ENCODE results near the gene CHL1. TPM values are rescaled to one million over a fixed set of nuclear protein-coding genes. Genes with fewer than 3 reads are reported as not detected.

CHL1 gene
- total RNA-seq, 2 donors from 2014 or later: 6.1 to 10.5 TPM

DNA sequence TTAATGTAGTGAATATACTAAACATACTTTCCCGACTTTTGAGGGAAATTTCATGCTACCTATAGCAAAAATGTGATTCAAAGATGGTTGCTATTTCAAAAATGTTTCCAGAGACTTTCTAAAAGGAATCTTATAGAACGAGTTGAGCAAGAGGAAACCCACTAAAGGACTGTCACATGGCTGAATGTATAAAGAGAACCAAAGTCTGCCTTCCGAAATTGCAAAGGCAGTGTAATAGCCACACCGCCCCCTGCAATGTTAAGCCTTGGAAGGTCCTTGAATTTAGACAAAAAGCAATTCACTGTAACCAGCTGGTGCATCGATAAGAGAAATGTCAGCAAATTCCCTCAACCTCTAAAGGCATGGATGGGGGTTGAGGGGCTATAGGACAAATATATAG lies 142.8 kb downstream of the CHL1 start:
- no peaks in the 10 kb centered on the region for H3K9me3 ChIP-seq
- no peaks in the 10 kb centered on the region for H3K36me3 ChIP-seq
- WGBS: 66% methylated on average over 5 of the region's 5 CpGs
- H3K4me1 ChIP-seq (replicated peaks): no peaks in the 10 kb centered on the region
- TF ChIP-seq POLR2AphosphoS5 (IDR thresholded peaks at IDR 0.05) (no peak), POLR2A (IDR thresholded peaks at IDR 0.05) (no peak)
- TF ChIP-seq, protein P1, sequence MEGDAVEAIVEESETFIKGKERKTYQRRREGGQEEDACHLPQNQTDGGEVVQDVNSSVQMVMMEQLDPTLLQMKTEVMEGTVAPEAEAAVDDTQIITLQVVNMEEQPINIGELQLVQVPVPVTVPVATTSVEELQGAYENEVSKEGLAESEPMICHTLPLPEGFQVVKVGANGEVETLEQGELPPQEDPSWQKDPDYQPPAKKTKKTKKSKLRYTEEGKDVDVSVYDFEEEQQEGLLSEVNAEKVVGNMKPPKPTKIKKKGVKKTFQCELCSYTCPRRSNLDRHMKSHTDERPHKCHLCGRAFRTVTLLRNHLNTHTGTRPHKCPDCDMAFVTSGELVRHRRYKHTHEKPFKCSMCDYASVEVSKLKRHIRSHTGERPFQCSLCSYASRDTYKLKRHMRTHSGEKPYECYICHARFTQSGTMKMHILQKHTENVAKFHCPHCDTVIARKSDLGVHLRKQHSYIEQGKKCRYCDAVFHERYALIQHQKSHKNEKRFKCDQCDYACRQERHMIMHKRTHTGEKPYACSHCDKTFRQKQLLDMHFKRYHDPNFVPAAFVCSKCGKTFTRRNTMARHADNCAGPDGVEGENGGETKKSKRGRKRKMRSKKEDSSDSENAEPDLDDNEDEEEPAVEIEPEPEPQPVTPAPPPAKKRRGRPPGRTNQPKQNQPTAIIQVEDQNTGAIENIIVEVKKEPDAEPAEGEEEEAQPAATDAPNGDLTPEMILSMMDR (IDR thresholded peaks at IDR 0.05): no peak
- no peaks in the 10 kb centered on the region for H3K27me3 ChIP-seq (replicated peaks; ENCODE audit: insufficient read depth)
- DNase-seq (ENCODE audit: low spot score): no peak
- H3K4me3 ChIP-seq: no peak overlapping the region
- no peak overlapping the region for H3K27ac ChIP-seq
- intact Hi-C loops (cut with DNase I): no loop called here

DNA sequence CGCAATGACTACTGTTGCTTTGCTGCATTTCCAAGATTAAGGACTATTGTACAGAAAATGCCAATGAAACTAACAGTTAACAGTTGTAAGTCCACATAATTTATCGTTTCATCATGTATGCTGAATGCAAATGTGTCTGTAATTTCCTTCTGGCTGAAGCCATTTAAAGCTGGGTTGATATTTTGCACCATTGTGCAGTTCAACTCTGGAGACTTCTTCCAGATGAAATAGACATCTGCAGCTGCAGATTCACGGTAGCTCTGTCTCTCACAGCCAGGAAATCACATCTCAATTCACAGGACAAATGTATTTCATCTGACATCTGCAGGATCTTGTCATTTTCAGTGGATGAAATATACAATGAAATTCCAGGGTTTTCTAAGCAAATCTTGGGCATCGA lies 145.4 kb downstream of the CHL1 start:
- intact Hi-C loops (cut with DNase I): no loop called here
- 75% methylated on average over 4 of the region's 4 CpGs for WGBS
- H3K4me3 ChIP-seq: no peak overlapping the region
- no peak for DNase-seq (ENCODE audit: low spot score)
- H3K9me3 ChIP-seq: no peaks in the 10 kb centered on the region
- H3K4me1 ChIP-seq (replicated peaks): no peaks in the 10 kb centered on the region
- no peaks in the 10 kb centered on the region for H3K36me3 ChIP-seq
- no peak overlapping the region for H3K27ac ChIP-seq
- H3K27me3 ChIP-seq (replicated peaks; ENCODE audit: insufficient read depth): no peaks in the 10 kb centered on the region
- TF ChIP-seq, protein P1 (IDR thresholded peaks at IDR 0.05): no peak
- TF ChIP-seq POLR2A (IDR thresholded peaks at IDR 0.05): no peak
- TF ChIP-seq POLR2AphosphoS5 (IDR thresholded peaks at IDR 0.05): no peak

DNA sequence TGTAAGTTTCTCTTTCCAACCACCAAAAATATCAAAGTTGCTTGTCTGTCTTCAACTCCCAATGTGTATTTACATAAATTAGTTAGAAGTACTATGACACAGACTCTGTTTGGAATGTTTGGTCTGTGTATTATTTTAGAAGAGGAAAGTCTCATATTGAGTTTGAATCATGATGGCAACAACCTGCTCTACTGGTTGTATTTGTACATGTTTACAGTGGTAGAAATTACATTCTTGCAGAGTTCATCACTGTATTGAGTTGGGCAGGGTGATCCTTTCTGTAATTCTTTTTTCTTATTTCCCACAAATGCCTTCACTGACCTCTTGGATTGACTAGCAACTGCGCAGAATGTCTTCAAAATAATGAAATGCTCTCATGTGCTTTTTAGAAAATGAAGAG lies 149.6 kb downstream of the CHL1 start:
- TF ChIP-seq POLR2AphosphoS5 (IDR thresholded peaks at IDR 0.05) (no peak), POLR2A (IDR thresholded peaks at IDR 0.05) (no peak)
- TF ChIP-seq, protein P1 (IDR thresholded peaks at IDR 0.05): no peak
- no peaks in the 10 kb centered on the region for H3K9me3 ChIP-seq
- 88% methylated on average over 1 of the region's 1 CpG for WGBS
- H3K27me3 ChIP-seq (replicated peaks; ENCODE audit: insufficient read depth): no peaks in the 10 kb centered on the region
- H3K4me3 ChIP-seq: no peak overlapping the region
- H3K36me3 ChIP-seq: no peaks in the 10 kb centered on the region
- intact Hi-C loops (cut with DNase I): no loop called here
- no peak overlapping the region for H3K27ac ChIP-seq
- no peaks in the 10 kb centered on the region for H3K4me1 ChIP-seq (replicated peaks)
- DNase-seq (ENCODE audit: low spot score): no peak

DNA sequence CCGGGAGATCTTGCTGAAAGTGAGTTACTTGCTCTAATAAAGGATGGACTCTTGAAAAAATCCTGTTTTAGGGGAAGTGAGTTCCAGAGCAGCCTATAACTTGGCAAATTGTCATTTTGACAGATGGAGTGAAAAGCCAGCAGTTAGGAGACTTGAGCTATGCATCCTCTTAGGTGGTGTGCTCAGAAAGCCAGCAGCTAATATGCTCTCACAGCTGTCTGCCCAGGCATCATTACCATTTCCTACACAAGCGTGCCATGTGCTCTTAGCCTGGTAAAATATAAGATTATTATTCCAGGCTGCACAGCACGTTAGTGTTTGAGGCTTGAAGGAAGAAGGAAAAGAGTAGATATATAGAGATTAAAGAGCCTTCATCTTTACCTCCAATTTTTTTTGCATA lies 151.0 kb downstream of the CHL1 start:
- no peak overlapping the region for H3K27ac ChIP-seq
- no peaks in the 10 kb centered on the region for H3K4me1 ChIP-seq (replicated peaks)
- no peaks in the 10 kb centered on the region for H3K36me3 ChIP-seq
- no peak overlapping the region for H3K4me3 ChIP-seq
- no peaks in the 10 kb centered on the region for H3K9me3 ChIP-seq
- TF ChIP-seq, protein P1 (IDR thresholded peaks at IDR 0.05): no peak
- TF ChIP-seq POLR2AphosphoS5 (IDR thresholded peaks at IDR 0.05): no peak
- no peak for TF ChIP-seq POLR2A (IDR thresholded peaks at IDR 0.05)
- no peak for DNase-seq (ENCODE audit: low spot score)
- H3K27me3 ChIP-seq (replicated peaks; ENCODE audit: insufficient read depth): no peaks in the 10 kb centered on the region
- WGBS: 80% methylated on average over 3 of the region's 3 CpGs
- intact Hi-C loops (cut with DNase I): no loop called here

DNA sequence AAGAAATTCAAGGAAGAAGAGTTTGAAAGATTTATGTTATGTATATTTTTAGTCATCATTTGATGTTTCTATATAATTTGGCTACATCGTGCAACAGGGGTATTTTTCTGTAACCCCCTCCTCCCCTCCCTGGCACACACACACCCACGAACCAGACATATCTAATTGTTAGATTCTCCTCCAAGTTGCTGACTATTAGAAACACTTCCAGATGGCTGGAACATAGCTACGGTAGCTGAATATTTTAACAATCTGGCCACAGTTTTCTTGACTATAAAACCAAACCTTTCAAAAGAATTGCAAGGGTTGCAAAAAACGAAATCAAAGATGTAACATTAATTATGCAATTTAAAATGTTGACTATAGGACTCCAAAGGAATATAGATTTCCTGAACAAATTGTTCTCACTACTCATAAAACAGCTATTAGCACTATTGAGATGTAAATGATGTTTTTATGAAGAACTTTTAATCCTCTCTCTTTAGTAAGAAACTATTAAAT lies 154.4 kb downstream of the CHL1 start:
- no peaks in the 10 kb centered on the region for H3K4me1 ChIP-seq (replicated peaks)
- no peak overlapping the region for H3K27ac ChIP-seq
- no peak for TF ChIP-seq POLR2AphosphoS5 (IDR thresholded peaks at IDR 0.05)
- TF ChIP-seq POLR2A (IDR thresholded peaks at IDR 0.05): no peak
- H3K9me3 ChIP-seq: no peaks in the 10 kb centered on the region
- no peak for DNase-seq (ENCODE audit: low spot score)
- H3K4me3 ChIP-seq: no peak overlapping the region
- 19% methylated on average over 4 of the region's 4 CpGs for WGBS
- H3K36me3 ChIP-seq: no peaks in the 10 kb centered on the region
- intact Hi-C loops (cut with DNase I): no loop called here
- no peaks in the 10 kb centered on the region for H3K27me3 ChIP-seq (replicated peaks; ENCODE audit: insufficient read depth)

Data from prostate gland (tissue), 2 donors.